ENCODE measurements around the gene TSPAN11.

GRCh38 chr12:30955214-30955613, 28.7 kb downstream of the TSPAN11 start:
- TF ChIP-seq, protein P1, sequence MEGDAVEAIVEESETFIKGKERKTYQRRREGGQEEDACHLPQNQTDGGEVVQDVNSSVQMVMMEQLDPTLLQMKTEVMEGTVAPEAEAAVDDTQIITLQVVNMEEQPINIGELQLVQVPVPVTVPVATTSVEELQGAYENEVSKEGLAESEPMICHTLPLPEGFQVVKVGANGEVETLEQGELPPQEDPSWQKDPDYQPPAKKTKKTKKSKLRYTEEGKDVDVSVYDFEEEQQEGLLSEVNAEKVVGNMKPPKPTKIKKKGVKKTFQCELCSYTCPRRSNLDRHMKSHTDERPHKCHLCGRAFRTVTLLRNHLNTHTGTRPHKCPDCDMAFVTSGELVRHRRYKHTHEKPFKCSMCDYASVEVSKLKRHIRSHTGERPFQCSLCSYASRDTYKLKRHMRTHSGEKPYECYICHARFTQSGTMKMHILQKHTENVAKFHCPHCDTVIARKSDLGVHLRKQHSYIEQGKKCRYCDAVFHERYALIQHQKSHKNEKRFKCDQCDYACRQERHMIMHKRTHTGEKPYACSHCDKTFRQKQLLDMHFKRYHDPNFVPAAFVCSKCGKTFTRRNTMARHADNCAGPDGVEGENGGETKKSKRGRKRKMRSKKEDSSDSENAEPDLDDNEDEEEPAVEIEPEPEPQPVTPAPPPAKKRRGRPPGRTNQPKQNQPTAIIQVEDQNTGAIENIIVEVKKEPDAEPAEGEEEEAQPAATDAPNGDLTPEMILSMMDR (IDR thresholded peaks at IDR 0.05; ENCODE audit: poor library complexity) = no peak
- TF ChIP-seq EZH2phosphoT487 (IDR thresholded peaks at IDR 0.05; ENCODE audit: low read depth, severe bottlenecking, unreplicated experiment) (no peak), EZH2 (IDR thresholded peaks at IDR 0.05; ENCODE audit: borderline replicate concordance) (no peak)

All from hepatocyte (in vitro differentiated cells).